ENCODE measurements around the gene SPA17. TPM values are rescaled to one million over a fixed set of nuclear protein-coding genes. Genes with fewer than 3 reads are reported as not detected.

The SPA17 gene
- polyA plus RNA-seq, 6 donors from 2014 or later: 0.70 to 3.1 (median 1.7) TPM

- ATAC-seq (ENCODE audit: low read depth in 2 of 2) (no peak), DNase-seq (no peak)
- Mint-ChIP-seq H3K27me3 (peaks cover 0 to 16% (median 7%) of the 10 kb centered on the region in 3 donors), H3K4me1 (peaks cover 22 to 31% (median 28%) of the 10 kb centered on the region in 3 donors), H3K9me3 (no peaks in the 10 kb centered on the region), H3K4me3 (peak overlapping the region; percentile 84 to 95 (median 91)), H3K27ac (peak overlapping the region in 3 of 6 donors; percentile 79 to 86 (median 79)), H3K36me3 (no peaks in the 10 kb centered on the region)
Observed at GRCh38 chr11:124738713-124739478, 65.2 kb downstream of the SPA17 start.

- peak within 1 kb of the TSS; percentile 84 to 95 (median 91) for H3K4me3 Mint-ChIP-seq
- H3K27me3 Mint-ChIP-seq: peaks cover 0 to 16% (median 7%) of the 10 kb centered on the region in 3 donors
- peak; percentile 80 for DNase-seq
Observed at GRCh38 chr11:124739479-124740276, 66.0 kb downstream of the SPA17 start, which contains the start of gene NRGN. TSS of gene NRGN (plus strand) at chr11:124739942. CDS start at chr11:124740085, 143 bp downstream.

GRCh38 chr11:124740277-124740882 is 66.7 kb downstream of the SPA17 start:
- Mint-ChIP-seq H3K27ac (peak overlapping the region in 3 of 6 donors; percentile 39 to 80 (median 53)), H3K9me3 (no peaks in the 10 kb centered on the region)
- peak; percentile 57 for DNase-seq

More at GRCh38 chr11:124739479-124740276, 66.0 kb downstream of the SPA17 start, which contains the start of gene NRGN:
- peaks cover 22 to 32% (median 28%) of the 10 kb centered on the region in 3 donors for H3K4me1 Mint-ChIP-seq
- no peaks in the 10 kb centered on the region for H3K36me3 Mint-ChIP-seq
- ATAC-seq (ENCODE audit: low read depth in 2 of 2): peak; percentile 87 to 91
- peak within 1 kb of the TSS in 4 of 6 donors; percentile 79 to 86 (median 82) for H3K27ac Mint-ChIP-seq
- no peaks in the 10 kb centered on the region for H3K9me3 Mint-ChIP-seq

GRCh38 chr11:124742555-124742954 is 68.9 kb downstream of the SPA17 start:
- H3K27ac Mint-ChIP-seq: no peak overlapping the region
- DNase-seq (no peak), ATAC-seq (ENCODE audit: low read depth in 2 of 2) (no peak)
- peak overlapping the region in 1 of 8 donors; percentile 80 for H3K4me3 Mint-ChIP-seq
- H3K4me1 Mint-ChIP-seq: peaks cover 33 to 54% (median 42%) of the 10 kb centered on the region in 3 donors
- H3K9me3 Mint-ChIP-seq: no peaks in the 10 kb centered on the region
- no peaks in the 10 kb centered on the region for H3K36me3 Mint-ChIP-seq
- peaks cover 0 to 16% (median 7%) of the 10 kb centered on the region in 3 donors for H3K27me3 Mint-ChIP-seq

More at GRCh38 chr11:124740277-124740882, 66.7 kb downstream of the SPA17 start:
- peaks cover 0 to 16% (median 7%) of the 10 kb centered on the region in 3 donors for H3K27me3 Mint-ChIP-seq
- peaks cover 26 to 39% (median 32%) of the 10 kb centered on the region in 3 donors for H3K4me1 Mint-ChIP-seq
- H3K36me3 Mint-ChIP-seq: no peaks in the 10 kb centered on the region
- H3K4me3 Mint-ChIP-seq: peak overlapping the region; percentile 84 to 95 (median 91)
- ATAC-seq (ENCODE audit: low read depth in 2 of 2): peak; percentile 67 to 68

GRCh38 chr11:124743050-124743449 is 69.3 kb downstream of the SPA17 start:
- ATAC-seq (ENCODE audit: low read depth in 2 of 2) (no peak), DNase-seq (no peak)
- no peak overlapping the region for H3K27ac Mint-ChIP-seq
- H3K4me1 Mint-ChIP-seq: peaks cover 33 to 55% (median 47%) of the 10 kb centered on the region in 3 donors
- H3K36me3 Mint-ChIP-seq: no peaks in the 10 kb centered on the region
- H3K9me3 Mint-ChIP-seq: no peaks in the 10 kb centered on the region
- peak overlapping the region in 1 of 8 donors; percentile 80 for H3K4me3 Mint-ChIP-seq
- H3K27me3 Mint-ChIP-seq: peaks cover 0 to 16% (median 7%) of the 10 kb centered on the region in 3 donors

- Mint-ChIP-seq H3K4me3 (peak overlapping the region; percentile 70 to 99 (median 84)), H3K9me3 (no peaks in the 10 kb centered on the region), H3K27me3 (peaks cover 0 to 9% (median 7%) of the 10 kb centered on the region in 3 donors), H3K27ac (peak overlapping the region in 2 of 6 donors; percentile 47 to 54), H3K36me3 (no peaks in the 10 kb centered on the region), H3K4me1 (peaks cover 46 to 60% (median 59%) of the 10 kb centered on the region in 3 donors)
- ATAC-seq (ENCODE audit: low read depth in 2 of 2) (no peak), DNase-seq (no peak)
Observed at GRCh38 chr11:124745270-124745834, 71.6 kb downstream of the SPA17 start.

GRCh38 chr11:124745835-124746620 is 72.3 kb downstream of the SPA17 start:
- no peaks in the 10 kb centered on the region for H3K9me3 Mint-ChIP-seq
- peak overlapping the region; percentile 87 to 98 (median 94) for H3K27ac Mint-ChIP-seq
- peak; percentile 54 for DNase-seq
- H3K4me3 Mint-ChIP-seq: peak overlapping the region; percentile 89 to 100 (median 98)
- H3K27me3 Mint-ChIP-seq: peaks cover 0 to 9% (median 7%) of the 10 kb centered on the region in 3 donors
- ATAC-seq (ENCODE audit: low read depth in 2 of 2): peak; percentile 51 to 55
- no peaks in the 10 kb centered on the region for H3K36me3 Mint-ChIP-seq
- H3K4me1 Mint-ChIP-seq: peaks cover 43 to 61% (median 57%) of the 10 kb centered on the region in 3 donors

- Mint-ChIP-seq H3K27me3 (peaks cover 0 to 3% (median 3%) of the 10 kb centered on the region in 3 donors), H3K9me3 (no peaks in the 10 kb centered on the region), H3K27ac (peak overlapping the region; percentile 87 to 98 (median 94)), H3K36me3 (no peaks in the 10 kb centered on the region), H3K4me3 (peak overlapping the region; percentile 89 to 100 (median 98)), H3K4me1 (peaks cover 41 to 56% (median 53%) of the 10 kb centered on the region in 3 donors)
- ATAC-seq (ENCODE audit: low read depth in 2 of 2) (peak; percentile 84 to 85), DNase-seq (peak; percentile 80)
Observed at GRCh38 chr11:124746621-124747243, 73.0 kb downstream of the SPA17 start.

Other genes starting within 250 kb of the SPA17 start
- not detected for gene OR8B4, start 249.0 kb upstream of the SPA17 start, polyA plus RNA-seq (ENCODE audit: low read depth in 6 of 6)
- gene OR8B8, start 228.2 kb upstream of the SPA17 start, polyA plus RNA-seq (ENCODE audit: low read depth in 6 of 6): not detected
- not detected for gene OR8B12, start 130.2 kb upstream of the SPA17 start, polyA plus RNA-seq (ENCODE audit: low read depth in 6 of 6)
- not detected for gene OR8A1, start 103.9 kb upstream of the SPA17 start, polyA plus RNA-seq (ENCODE audit: low read depth in 6 of 6)
- not detected for gene PANX3, start 62.5 kb upstream of the SPA17 start, polyA plus RNA-seq (ENCODE audit: low read depth in 6 of 6)
- gene TBRG1, start 51.0 kb upstream of the SPA17 start, polyA plus RNA-seq (ENCODE audit: low read depth in 6 of 6): 10 to 100 TPM; 18.4 to 37.3 (median 26.6) TPM
- 1 to 10 TPM; 2.4 to 3.9 (median 3.2) TPM for gene SIAE, start 165 bp upstream of the SPA17 start, polyA plus RNA-seq (ENCODE audit: low read depth in 6 of 6)
- 1 to 10 TPM; 1.3 to 8.3 (median 6.0) TPM for gene NRGN, start 66.0 kb downstream of the SPA17 start, polyA plus RNA-seq (ENCODE audit: low read depth in 6 of 6)
- gene VSIG2, start 78.4 kb downstream of the SPA17 start, polyA plus RNA-seq (ENCODE audit: low read depth in 6 of 6): under 1 TPM in 1 of 6 donors, not detected in 5; 0.29 TPM
- gene ESAM, start 88.4 kb downstream of the SPA17 start, polyA plus RNA-seq (ENCODE audit: low read depth in 6 of 6): 10 to 100 TPM; 13.6 to 25.3 (median 19.1) TPM
- gene MSANTD2, start 126.5 kb downstream of the SPA17 start, polyA plus RNA-seq (ENCODE audit: low read depth in 6 of 6): 1 to 10 TPM in 5 of 6 donors, not detected in 1; 2.5 to 8.1 (median 3.4) TPM
- gene ROBO3, start 191.5 kb downstream of the SPA17 start, polyA plus RNA-seq (ENCODE audit: low read depth in 6 of 6): 1 to 10 TPM in 1 of 6 donors, under 1 TPM in 3, not detected in 2; 0.21 to 2.0 (median 0.69) TPM
- gene ROBO4, start 224.0 kb downstream of the SPA17 start, polyA plus RNA-seq (ENCODE audit: low read depth in 6 of 6): not detected
- not detected for gene HEPN1, start 245.3 kb downstream of the SPA17 start, polyA plus RNA-seq (ENCODE audit: low read depth in 6 of 6)

All from naive B cell (primary cell).